HEK293T (cell line): ENCODE data around the gene FGGY.

Experiments used
- BHLHE40 ChIP-seq: fragments of 450-650 bp; IDR thresholded peaks from 2 replicates; pipeline ENCODE4 v1.6.1; 2016; ENCODE audit warnings: mild to moderate bottlenecking, moderate library complexity, borderline replicate concordance
- CTBP1 ChIP-seq: fragments of 450-650 bp; IDR thresholded peaks from 2 replicates; pipeline ENCODE4 v1.6.1; 2016; ENCODE audit warnings: borderline replicate concordance
- FOXA1 ChIP-seq: fragments of 450-650 bp; IDR thresholded peaks from 2 replicates; pipeline ENCODE4 v1.6.1; 2016; ENCODE audit warnings: mild to moderate bottlenecking
- FOXK2 ChIP-seq: fragments of 450-650 bp; IDR thresholded peaks from 2 replicates; pipeline ENCODE4 v1.6.1; 2016; ENCODE audit warnings: mild to moderate bottlenecking
- HDGF ChIP-seq: fragments of 450-650 bp; IDR thresholded peaks from 2 replicates; pipeline ENCODE4 v1.6.1; 2017; ENCODE audit warnings: antibody characterized with exemption, borderline replicate concordance
- LEF1 ChIP-seq: fragments of 450-650 bp; IDR thresholded peaks from 2 replicates; pipeline ENCODE4 v1.6.1; 2017; ENCODE audit warnings: mild to moderate bottlenecking, borderline replicate concordance
- SP1 ChIP-seq: fragments of 450-650 bp; IDR thresholded peaks from 2 replicates; pipeline ENCODE4 v1.6.1; 2017
- SUZ12 ChIP-seq: fragments of 450-650 bp; IDR thresholded peaks from 2 replicates; pipeline ENCODE4 v1.6.1; 2016; ENCODE audit warnings: mild to moderate bottlenecking
- ZNF384 ChIP-seq: fragments of 450-650 bp; IDR thresholded peaks from 2 replicates; pipeline ENCODE4 v1.6.1; 2016
- TF ChIP-seq, protein P1 (sequence below): fragments of 450-650 bp; IDR thresholded peaks from 2 replicates; pipeline ENCODE4 v1.6.1; 2016

GRCh38 chr1:59653968-59654367 lies 357.1 kb downstream of the FGGY start:
- TF ChIP-seq CTBP1 (no peak), LEF1 (no peak), SP1 (no peak), ZNF384 (no peak), SUZ12 (no peak), BHLHE40 (no peak), FOXK2 (no peak), FOXA1 (no peak), HDGF (no peak)
- TF ChIP-seq, protein P1, sequence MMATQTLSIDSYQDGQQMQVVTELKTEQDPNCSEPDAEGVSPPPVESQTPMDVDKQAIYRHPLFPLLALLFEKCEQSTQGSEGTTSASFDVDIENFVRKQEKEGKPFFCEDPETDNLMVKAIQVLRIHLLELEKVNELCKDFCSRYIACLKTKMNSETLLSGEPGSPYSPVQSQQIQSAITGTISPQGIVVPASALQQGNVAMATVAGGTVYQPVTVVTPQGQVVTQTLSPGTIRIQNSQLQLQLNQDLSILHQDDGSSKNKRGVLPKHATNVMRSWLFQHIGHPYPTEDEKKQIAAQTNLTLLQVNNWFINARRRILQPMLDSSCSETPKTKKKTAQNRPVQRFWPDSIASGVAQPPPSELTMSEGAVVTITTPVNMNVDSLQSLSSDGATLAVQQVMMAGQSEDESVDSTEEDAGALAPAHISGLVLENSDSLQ: no peak
